K562 (cell line): ENCODE results near the gene SF3B3. TPM values are rescaled to one million over a fixed set of nuclear protein-coding genes. Genes with fewer than 3 reads are reported as not detected.

ENCODE experiments used
- ASH1L ChIP-seq: fragments of 450-650 bp; IDR thresholded peaks from 2 replicates; pipeline ENCODE4 v1.6.1; 2018; ENCODE audit warnings: borderline replicate concordance, mild to moderate bottlenecking, low read depth; ENCODE audit not compliant: partially characterized antibody
- ATF6 ChIP-seq: sonication (generic); formaldehyde crosslinking; IDR thresholded peaks from 2 replicates; pipeline ENCODE4 v1.4.0; 2020; ENCODE audit warnings: mild to moderate bottlenecking, missing genetic modification reagents
- GABPA ChIP-seq: fragments of 200-800 bp; sonication (Bioruptor generic); conservative IDR thresholded peaks from 2 replicates; pipeline ENCODE4 v1.6.1; 2016; ENCODE audit warnings: low read depth, missing genetic modification characterization, missing compliant biosample characterization
- NCOR1 ChIP-seq: fragments of 450-650 bp; IDR thresholded peaks from 2 replicates; pipeline ENCODE4 v1.6.1; 2016; ENCODE audit warnings: mild to moderate bottlenecking, moderate library complexity
- POLR2AphosphoS5 ChIP-seq: IDR thresholded peaks from 2 replicates; pipeline ENCODE4 v1.6.1; 2011; ENCODE audit warnings: mild to moderate bottlenecking, low read depth, low read length, moderate library complexity; ENCODE audit not compliant: control insufficient read depth, insufficient read depth
- POLR2B ChIP-seq: fragments of 450-650 bp; IDR thresholded peaks from 2 replicates; pipeline ENCODE4 v1.6.1; 2018; ENCODE audit warnings: low read depth; ENCODE audit not compliant: partially characterized antibody
- ZNF263 ChIP-seq: sonication (generic); formaldehyde crosslinking; IDR thresholded peaks from 2 replicates; pipeline ENCODE4 v1.8.0; 2022; ENCODE audit warnings: mild to moderate bottlenecking, missing genetic modification reagents, borderline replicate concordance
- ZNF778 ChIP-seq: fragments of 450-650 bp; formaldehyde crosslinking; IDR thresholded peaks from 2 replicates; pipeline ENCODE4 v1.4.0; 2020; ENCODE audit warnings: mild to moderate bottlenecking, moderate library complexity
- polyA plus RNA-seq, 8 experiments: library from polyadenylated mRNA; depleted of rRNA in 4 of 8; stranded (reverse) in 5 of 8; unstranded in 3 of 8; fragments of >200 nt; fragmentation: Nextera tagmentation in 2 of 8; fragmentation: Illumina TruSeq in 1 of 8; extraction: Ambion mirVana in 2 of 8; extraction: Trizol in 1 of 8; gene quantifications; 2 replicates each; pipeline versions ENCODE4 v1.2.1 to v1.2.3, GENCODE V29; 2011 to 2014; ENCODE audit warnings: inconsistent platforms in 1 of 8, missing spikeins in 1 of 8
- total RNA-seq, 7 experiments: library from RNA; depleted of rRNA in 6 of 7; stranded (reverse); fragments of >200 nt in 6 of 7; fragmentation: Illumina TruSeq in 2 of 7; extraction: Trizol in 2 of 7; gene quantifications; 2 replicates each; pipeline versions ENCODE4 v1.2.1 to v1.2.3, GENCODE V29; 2011 to 2021; ENCODE audit warnings: low replicate concordance in 1 of 7
- TF ChIP-seq, protein P1 (sequence below): fragments of 450-650 bp; IDR thresholded peaks from 2 replicates; pipeline ENCODE4 v1.6.1; 2016; ENCODE audit warnings: mild to moderate bottlenecking, moderate library complexity
- TF ChIP-seq, protein P2 (sequence below): fragments of 250-450 bp; sonication (Bioruptor Pico); IDR thresholded peaks from 2 replicates; pipeline ENCODE4 v1.8.0; 2022; ENCODE audit warnings: moderate library complexity, mild to moderate bottlenecking, inconsistent platforms

The SF3B3 gene
- total and polyA plus RNA-seq, 9 of the 15 experiments (the other 6 are each of a cell fraction or from before 2014, with no cell fraction given) = 98.9 to 546 (median 221) TPM

DNA sequence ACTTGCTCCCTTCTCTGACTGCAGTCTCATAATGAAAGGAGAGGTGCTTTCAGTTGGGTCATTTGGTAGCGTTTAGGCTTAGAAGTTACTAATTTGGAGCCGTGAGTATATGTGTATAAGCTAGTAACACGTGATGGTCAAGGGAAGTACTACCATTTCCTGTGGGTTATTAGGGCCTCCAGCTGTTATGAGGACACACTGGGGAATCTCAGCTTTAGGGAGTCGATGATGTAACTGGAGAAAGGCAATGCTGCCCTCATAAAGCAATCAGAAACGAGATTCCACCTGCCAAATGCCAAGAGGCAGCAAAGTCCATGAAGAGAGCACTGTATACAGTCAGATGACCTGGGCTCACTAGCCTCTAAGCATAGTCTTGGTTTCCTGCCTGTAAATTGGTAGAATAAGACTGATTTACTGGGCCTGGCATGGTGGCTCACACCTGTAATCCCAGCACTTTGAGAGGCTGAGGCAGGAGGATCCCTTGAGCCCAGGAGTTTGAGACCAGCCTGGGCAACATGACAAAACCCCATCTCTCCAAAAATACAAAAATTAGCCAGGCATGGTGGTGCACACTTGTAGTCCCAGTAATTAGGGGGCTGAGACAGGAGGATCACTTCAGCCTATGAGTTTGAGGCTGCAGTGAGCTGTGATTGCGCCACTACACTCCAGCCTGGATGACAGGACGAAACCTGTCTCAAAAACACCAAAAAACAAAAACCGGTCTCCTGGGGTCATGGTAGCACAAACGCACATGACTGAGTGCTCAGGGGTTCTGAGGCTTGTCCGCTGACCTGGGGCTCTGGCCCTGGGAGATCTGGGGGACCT is 53.0 kb downstream of the SF3B3 start (continued):
- TF ChIP-seq, protein P1, sequence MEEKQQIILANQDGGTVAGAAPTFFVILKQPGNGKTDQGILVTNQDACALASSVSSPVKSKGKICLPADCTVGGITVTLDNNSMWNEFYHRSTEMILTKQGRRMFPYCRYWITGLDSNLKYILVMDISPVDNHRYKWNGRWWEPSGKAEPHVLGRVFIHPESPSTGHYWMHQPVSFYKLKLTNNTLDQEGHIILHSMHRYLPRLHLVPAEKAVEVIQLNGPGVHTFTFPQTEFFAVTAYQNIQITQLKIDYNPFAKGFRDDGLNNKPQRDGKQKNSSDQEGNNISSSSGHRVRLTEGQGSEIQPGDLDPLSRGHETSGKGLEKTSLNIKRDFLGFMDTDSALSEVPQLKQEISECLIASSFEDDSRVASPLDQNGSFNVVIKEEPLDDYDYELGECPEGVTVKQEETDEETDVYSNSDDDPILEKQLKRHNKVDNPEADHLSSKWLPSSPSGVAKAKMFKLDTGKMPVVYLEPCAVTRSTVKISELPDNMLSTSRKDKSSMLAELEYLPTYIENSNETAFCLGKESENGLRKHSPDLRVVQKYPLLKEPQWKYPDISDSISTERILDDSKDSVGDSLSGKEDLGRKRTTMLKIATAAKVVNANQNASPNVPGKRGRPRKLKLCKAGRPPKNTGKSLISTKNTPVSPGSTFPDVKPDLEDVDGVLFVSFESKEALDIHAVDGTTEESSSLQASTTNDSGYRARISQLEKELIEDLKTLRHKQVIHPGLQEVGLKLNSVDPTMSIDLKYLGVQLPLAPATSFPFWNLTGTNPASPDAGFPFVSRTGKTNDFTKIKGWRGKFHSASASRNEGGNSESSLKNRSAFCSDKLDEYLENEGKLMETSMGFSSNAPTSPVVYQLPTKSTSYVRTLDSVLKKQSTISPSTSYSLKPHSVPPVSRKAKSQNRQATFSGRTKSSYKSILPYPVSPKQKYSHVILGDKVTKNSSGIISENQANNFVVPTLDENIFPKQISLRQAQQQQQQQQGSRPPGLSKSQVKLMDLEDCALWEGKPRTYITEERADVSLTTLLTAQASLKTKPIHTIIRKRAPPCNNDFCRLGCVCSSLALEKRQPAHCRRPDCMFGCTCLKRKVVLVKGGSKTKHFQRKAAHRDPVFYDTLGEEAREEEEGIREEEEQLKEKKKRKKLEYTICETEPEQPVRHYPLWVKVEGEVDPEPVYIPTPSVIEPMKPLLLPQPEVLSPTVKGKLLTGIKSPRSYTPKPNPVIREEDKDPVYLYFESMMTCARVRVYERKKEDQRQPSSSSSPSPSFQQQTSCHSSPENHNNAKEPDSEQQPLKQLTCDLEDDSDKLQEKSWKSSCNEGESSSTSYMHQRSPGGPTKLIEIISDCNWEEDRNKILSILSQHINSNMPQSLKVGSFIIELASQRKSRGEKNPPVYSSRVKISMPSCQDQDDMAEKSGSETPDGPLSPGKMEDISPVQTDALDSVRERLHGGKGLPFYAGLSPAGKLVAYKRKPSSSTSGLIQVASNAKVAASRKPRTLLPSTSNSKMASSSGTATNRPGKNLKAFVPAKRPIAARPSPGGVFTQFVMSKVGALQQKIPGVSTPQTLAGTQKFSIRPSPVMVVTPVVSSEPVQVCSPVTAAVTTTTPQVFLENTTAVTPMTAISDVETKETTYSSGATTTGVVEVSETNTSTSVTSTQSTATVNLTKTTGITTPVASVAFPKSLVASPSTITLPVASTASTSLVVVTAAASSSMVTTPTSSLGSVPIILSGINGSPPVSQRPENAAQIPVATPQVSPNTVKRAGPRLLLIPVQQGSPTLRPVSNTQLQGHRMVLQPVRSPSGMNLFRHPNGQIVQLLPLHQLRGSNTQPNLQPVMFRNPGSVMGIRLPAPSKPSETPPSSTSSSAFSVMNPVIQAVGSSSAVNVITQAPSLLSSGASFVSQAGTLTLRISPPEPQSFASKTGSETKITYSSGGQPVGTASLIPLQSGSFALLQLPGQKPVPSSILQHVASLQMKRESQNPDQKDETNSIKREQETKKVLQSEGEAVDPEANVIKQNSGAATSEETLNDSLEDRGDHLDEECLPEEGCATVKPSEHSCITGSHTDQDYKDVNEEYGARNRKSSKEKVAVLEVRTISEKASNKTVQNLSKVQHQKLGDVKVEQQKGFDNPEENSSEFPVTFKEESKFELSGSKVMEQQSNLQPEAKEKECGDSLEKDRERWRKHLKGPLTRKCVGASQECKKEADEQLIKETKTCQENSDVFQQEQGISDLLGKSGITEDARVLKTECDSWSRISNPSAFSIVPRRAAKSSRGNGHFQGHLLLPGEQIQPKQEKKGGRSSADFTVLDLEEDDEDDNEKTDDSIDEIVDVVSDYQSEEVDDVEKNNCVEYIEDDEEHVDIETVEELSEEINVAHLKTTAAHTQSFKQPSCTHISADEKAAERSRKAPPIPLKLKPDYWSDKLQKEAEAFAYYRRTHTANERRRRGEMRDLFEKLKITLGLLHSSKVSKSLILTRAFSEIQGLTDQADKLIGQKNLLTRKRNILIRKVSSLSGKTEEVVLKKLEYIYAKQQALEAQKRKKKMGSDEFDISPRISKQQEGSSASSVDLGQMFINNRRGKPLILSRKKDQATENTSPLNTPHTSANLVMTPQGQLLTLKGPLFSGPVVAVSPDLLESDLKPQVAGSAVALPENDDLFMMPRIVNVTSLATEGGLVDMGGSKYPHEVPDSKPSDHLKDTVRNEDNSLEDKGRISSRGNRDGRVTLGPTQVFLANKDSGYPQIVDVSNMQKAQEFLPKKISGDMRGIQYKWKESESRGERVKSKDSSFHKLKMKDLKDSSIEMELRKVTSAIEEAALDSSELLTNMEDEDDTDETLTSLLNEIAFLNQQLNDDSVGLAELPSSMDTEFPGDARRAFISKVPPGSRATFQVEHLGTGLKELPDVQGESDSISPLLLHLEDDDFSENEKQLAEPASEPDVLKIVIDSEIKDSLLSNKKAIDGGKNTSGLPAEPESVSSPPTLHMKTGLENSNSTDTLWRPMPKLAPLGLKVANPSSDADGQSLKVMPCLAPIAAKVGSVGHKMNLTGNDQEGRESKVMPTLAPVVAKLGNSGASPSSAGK = no peak
- TF ChIP-seq ZNF778 = no peak
- TF ChIP-seq ATF6 (CRISPR knock-in tag) = no peak
- TF ChIP-seq POLR2AphosphoS5 = peak; percentile 21; the same call in 1 of the 2 replicates
- TF ChIP-seq, protein P2, sequence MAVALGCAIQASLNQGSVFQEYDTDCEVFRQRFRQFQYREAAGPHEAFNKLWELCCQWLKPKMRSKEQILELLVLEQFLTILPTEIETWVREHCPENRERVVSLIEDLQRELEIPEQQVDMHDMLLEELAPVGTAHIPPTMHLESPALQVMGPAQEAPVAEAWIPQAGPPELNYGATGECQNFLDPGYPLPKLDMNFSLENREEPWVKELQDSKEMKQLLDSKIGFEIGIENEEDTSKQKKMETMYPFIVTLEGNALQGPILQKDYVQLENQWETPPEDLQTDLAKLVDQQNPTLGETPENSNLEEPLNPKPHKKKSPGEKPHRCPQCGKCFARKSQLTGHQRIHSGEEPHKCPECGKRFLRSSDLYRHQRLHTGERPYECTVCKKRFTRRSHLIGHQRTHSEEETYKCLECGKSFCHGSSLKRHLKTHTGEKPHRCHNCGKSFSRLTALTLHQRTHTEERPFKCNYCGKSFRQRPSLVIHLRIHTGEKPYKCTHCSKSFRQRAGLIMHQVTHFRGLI (CRISPR knock-in tag) = no peak
- no peak for TF ChIP-seq ASH1L
- TF ChIP-seq ZNF263 (CRISPR knock-in tag) = no peak
- TF ChIP-seq GABPA = peak; percentile 34; the same call in 1 of the 2 replicates
- TF ChIP-seq NCOR1 = 0 out of 2 replicates have a peak, but pooled peaks have one; percentile 5
- peak; percentile 79 for TF ChIP-seq POLR2B
